HG03565 (cell line): Measurements from ENCODE around the gene DUS2.

ENCODE experiments used
- ATAC-seq: cut with Tn5 transposase; IDR thresholded peaks from one replicate; pipeline ENCODE4 v1.9.1; 2021; ENCODE audit warnings: mild to moderate bottlenecking, moderate library complexity; ENCODE audit not compliant: unreplicated experiment

DUS2 gene

DNA sequence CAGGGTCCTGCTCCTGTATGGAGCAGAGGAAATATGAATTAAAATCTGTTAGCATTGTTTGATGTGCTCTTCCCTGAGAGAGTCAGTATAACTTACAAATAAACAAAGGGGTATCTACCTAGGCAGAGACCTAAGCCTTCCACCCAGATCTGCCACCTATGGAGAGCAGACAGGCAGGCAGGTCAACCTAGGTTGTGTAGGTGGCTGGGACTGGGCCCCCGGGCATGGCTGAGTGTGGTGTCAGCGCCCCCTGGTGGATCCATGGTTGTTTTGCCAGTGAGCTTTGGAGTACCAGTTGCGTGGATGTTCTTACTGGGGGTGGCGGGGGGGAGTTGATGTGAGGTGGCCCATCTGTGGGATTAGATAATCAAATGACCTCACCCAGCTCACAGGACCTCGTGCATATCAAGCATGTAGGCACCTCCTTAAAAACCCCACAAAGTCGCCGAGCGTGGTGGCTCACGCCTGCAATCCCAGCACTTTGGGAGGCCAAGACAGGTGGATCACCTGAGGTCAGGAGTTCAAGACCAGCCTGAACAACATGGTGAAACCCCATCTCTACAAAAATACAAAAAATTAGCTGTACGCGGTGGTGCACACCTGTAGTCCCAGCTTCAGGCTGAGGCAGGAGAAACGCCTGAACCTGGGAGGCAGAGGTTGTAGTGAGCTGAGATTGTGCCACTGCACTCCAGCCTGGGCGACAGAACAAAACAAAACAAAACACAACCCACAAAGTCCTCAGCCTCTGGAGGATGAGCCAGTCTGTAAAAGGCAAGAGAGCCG lies 17.6 kb downstream of the DUS2 start:
- ATAC-seq, result peak; percentile 48

DNA sequence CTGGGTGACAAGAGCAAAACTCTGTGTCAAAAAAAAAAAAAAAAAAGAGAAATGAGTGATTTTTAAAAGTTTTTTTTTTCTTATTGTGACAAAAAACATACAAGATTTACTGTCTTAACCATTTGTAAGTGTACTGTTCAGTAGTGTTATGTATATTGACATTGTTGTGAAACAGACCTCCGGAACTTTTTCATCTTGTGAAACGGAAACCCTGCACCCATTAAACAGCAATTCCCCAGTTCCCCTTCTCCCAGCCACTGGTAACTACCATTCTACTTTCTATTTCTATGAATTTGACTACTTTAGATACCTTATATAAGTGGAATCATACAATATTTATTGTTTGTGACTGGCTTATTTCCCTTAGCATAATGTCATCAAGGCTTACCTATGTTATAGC lies 18.7 kb downstream of the DUS2 start:
- no peak for ATAC-seq

DNA sequence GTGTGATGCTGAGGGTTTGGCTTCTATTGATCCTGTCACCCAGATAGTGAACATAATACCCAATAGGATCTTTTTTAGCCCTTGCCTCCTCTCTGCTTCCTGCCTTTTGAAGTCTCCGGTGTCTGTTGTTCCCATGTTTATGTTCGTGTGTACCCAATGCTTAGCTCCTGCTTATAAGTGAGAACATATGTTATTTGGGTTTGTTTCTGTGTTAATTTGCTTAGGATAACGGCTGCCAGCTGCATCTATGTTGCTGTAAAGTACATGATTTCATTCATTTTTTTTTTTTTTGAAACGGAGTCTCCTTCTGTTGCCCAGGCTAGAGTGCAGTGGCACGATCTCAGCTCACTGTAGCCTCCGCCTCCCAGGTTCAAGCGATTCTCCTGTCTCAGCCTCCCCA lies 23.0 kb downstream of the DUS2 start:
- no peak for ATAC-seq

DNA sequence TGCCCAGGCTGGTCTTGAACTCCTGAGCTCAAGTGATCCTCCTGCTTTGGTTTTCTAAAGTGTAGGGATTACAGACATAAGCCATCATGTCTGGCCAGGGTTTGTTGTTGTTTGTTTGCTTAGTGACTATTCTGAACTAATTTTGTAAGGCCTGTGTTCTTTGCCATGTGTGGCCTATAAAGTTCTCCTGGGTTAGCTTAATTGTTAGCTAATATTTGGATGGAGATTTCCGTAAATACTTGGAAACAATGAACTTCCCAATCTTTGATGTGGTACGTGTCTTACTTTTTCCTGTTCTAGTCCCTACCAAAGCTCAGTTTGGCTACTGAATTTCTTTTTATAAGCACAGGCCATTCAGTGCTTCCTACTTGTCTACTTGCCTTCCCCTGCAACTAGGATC lies 24.9 kb downstream of the DUS2 start:
- no peak for ATAC-seq

DNA sequence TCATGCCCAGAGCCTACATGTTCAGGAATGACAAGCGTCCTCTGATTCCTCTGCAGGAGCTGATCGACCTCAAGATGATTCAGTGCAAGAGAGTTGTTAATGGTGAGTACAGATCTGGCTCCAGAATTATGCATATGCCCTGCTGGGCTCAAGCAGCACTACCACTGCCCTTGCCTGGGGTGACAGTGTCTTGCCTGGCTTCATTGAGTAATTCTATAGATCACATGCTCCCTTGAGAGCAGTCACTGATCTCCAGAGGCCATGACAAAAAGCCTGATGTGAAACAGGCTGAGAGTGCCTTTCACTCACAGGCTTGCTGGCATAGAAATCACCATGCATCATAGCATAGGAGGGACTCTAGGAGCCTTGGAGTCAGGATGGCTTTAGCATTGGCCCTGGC lies 26.4 kb downstream of the DUS2 start:
- no peak for ATAC-seq

DNA sequence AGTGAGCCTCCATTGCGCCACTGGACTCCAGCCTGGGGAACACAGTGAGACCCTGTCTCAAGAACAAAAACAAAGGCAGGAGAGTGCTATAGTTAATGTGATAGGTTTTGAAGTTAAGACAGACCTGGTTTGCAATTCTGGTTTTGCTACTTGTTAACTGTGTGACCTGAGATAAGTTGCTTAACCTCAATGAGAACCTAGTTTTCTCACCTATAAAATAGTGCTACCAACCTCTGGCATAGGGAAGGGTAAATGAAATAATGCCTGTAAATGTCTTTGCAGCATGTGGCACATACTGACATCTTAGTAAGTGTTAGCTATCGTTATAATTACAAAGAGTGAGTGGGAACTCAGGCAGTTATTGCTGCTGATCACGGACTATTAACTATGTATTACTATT lies 32.3 kb downstream of the DUS2 start:
- ATAC-seq, result no peak

DNA sequence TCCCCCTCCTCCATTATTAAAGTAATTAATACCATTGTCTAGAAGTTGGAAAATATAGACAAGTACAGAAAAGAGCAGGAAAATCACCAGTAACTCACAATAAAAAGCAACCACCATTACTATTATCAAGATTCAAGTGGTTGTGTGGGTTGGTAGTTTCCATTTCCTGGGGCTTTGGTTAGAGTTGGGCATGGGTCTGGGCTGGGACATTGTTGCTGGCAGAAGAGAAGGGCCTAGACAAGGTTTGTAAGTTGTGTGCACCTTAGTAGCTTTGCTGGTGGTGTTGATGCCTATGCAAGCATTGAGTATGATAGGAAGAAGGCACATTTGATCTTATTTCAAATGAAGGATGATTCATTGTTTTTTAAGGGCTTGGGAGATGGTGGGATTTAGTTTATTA lies 36.7 kb downstream of the DUS2 start:
- ATAC-seq, result no peak

DNA sequence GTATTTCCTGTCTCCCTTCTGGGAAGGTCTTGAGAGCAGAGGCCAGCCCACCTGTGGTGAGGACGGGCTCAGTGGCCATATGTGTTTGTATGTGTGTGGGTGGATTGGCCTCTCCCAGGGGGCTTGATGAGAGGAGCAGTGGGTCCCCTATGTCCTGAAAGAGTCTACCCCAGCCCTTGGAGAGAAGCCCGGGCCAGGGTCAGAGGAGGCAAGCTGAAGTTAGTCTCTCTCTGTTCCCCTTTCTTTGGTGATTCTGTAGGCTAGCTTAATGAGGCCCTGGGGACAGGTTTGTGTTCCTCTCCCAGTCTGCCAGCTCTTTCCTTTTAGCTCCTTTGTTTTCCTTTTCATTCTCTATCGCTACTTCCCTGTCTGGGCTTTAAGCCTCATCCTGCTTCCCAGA lies 38.3 kb downstream of the DUS2 start:
- no peak for ATAC-seq

DNA sequence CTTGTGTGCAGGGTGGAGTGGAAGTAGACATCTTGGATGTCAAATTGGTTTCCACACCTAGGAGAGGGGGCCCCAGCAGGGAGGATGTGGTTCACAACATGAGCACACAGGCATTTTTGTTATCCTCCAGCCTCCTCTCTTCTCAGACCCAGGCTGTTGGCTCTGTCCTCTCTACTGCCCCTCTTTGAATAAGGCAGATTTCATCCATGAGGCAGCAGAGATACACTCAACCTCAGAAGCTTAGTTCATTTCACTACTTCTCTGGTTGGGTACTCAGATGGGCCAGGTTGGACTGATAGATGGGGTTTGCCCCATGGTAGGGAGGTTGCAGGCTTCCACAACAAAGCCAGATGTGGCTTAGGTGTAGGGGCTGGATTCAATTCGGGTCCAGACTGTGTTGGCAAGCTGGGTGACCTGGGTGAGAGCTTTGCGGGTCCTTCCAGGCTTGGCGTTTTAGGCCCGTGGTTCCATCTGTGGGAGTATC lies 39.9 kb downstream of the DUS2 start:
- no peak for ATAC-seq

DNA sequence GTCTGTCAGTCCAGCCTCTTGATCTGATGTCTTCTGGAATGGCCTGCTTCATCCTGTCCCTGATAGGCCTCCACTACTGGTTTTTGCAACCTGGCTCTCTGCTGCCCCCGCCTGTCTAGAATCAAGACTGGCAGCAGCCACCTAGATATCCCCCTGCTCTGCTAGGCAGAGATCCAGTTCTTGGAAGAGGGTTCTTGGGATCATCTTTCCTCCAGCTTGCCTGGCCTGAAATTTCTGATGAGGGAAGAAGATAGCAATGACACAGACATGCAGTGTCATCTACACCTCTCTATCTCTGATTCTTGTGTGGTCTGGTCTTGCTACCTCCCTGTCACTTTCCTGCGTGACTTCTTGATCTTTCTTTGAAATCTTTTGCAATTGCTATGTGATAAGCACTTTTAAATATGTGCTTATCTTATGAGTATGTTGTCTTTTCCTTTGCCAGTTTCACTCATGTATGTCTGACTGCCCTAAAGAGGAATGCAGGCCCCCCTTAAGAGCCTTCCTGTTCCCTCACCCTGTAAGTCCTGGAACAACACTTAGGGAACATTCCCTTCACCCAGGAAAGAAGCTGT lies 41.8 kb downstream of the DUS2 start:
- no peak for ATAC-seq

DNA sequence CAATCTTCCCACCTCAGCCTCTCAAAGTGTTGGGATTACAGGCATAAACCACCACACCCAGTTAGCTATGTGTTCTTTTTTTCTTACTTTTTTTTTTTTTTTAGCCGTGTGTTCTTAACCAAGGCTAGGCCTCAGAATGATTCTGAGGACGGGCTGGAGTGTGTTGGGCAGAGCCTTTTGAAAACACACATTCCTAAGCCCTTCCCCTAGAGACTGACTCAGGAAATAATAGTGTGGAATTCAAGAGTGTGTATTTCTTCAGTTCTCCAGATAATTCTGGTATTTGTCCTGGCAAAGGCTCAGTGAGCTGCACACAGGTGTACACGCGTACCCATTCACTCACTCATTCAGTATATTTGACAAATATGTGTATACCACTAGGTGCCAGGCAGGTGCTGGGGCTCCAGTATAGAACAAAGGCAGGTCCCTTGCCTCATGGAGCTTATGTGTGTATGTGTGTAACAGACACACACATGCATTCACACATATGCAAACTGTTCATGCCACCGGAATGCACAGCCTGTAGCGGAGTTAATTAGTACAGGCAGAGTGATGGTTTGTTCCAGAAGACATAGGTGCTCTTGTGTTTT lies 42.7 kb downstream of the DUS2 start:
- ATAC-seq, result no peak

DNA sequence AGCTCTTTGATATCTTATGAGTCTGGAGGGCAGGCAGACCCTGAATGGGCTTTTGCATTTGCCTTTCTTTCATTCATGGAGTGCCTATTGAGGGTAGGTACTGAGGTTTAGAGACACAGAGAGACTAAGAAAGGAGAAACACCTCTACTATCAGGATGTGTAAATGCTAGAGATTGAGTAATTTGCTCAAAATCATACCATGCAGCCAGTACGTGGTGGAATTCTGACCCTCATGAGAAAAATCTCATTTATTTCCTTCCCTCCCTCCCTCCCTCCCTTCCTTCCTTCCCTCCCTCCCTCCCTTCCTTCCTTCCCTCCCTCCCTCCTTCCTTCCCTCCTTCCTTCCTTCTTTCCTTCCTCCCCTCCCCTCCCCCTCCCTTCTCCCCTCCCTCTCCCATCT lies 43.7 kb downstream of the DUS2 start:
- no peak for ATAC-seq

DNA sequence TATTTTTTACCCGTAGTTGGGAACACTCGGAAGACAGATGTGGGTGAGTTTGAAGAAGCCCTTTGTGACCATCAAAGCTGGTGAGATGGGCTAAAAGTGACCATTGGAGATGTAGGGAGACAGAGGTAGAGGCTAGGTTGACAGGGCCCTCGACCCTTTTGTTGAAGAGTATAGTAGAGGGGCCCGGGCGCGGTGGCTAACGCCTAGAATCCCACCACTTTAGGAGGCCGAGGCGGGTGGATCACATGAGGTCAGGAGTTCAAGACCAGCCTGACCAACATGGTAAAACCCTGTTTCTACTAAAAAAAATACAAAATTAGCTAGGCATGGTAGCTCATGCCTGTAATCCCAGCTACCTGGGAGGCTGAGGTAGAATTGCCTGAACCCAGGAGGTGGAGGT lies 45.8 kb downstream of the DUS2 start:
- ATAC-seq, result no peak

DNA sequence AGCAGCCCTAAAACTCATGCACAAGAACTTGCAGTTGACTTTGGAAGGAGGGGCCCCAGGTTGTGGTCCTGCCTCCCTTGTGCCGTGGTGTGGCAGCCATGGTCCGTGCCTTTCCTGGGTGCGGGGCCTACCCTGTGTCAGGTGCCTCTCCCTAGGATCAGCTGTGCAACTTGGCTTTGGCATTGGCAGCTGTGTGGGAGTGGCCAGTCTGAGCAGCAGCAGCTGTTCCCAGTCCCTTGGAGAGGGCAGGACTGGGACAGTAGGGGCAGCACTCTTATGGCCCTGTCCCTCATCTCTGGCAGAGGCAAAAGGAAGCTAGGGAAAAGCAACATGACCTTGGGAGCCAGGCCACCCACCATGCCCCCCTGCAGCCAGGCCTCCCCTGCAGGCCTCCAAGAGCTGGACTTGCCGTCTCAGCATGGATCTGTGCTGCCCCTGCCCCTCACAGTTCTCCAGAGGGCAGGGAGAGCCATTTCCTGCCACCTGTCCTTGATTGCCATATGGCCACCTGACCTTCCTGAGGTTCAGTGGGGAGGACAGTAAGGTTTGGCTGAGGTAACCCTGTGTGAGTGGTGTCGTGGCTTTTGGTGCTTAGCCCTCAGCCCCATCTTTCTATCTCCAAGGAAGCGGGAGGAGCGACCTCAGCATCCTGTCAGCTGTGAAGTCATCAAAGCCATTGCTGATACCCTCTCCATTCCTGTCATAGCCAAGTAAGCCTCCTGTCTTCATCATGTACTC lies 46.6 kb downstream of the DUS2 start:
- no peak for ATAC-seq

DNA sequence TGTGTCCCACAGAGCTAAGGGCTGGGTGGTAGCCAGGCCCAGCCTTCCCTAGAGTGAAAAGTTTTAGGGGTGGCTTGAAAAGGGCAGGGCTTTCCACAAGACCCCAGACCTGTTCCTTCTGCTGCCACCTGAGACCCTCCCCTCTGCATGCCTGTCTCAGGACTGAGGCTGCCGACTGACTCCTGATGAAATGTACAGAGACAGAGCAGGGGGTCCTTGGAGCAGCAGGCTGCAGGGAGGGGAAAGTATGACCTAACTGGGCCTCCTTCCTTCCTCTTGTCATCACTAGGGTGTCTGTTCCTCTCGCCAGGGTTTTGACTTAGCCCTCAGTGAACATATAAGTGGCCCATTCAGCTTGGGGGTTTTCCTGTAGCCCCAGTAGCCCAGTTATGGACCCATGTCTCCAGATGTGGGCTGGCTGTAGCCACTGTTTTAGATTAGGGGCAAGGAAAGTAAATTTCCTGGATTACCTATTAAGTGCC lies 47.2 kb downstream of the DUS2 start:
- no peak for ATAC-seq

DNA sequence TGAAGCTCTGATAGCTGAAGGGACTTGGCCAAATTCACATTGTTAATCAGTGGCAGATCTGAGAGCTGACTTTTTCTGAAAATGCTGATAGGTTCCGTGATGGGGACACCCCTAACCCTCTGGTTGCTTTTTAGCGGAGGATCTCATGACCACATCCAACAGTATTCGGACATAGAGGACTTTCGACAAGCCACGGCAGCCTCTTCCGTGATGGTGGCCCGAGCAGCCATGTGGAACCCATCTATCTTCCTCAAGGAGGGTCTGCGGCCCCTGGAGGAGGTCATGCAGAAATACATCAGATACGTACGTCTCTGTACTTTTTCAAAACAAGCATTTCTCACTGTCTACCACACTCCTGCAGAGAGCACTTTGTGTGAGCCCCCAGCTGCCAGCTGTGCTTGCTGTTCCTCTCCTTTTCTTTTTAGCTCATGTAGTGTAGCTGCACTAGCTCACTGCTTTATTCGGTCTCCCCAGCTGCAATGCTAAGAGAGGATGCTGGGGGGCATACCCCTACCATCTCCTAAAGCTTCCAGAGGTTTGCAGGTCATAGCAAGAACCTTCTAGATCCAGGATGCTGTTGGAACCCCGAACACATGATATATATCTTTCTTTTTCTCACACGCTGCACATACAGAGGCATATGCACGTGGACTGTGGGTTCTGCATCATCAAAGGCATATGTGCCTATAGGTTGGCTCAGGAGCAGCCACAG lies 47.9 kb downstream of the DUS2 start:
- no peak for ATAC-seq

DNA sequence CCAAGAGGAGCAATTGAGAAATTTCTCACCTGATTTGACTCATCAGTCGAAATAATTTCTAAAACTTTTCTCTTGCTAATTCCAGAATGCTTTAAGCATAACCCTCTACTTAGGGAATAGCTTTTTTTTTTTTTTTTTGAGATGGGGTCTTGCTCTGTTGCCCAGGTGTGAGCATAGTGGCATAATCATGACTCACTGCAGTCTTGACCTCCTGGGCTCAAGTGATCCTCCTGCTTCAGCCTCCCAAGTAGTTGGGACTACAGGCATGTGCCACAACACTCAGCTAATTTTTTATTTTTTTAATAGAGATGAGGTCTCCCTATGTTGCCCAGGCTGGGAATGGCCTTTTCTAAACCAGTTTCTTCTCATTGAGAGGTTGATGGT lies 48.4 kb downstream of the DUS2 start:
- ATAC-seq, result no peak

DNA sequence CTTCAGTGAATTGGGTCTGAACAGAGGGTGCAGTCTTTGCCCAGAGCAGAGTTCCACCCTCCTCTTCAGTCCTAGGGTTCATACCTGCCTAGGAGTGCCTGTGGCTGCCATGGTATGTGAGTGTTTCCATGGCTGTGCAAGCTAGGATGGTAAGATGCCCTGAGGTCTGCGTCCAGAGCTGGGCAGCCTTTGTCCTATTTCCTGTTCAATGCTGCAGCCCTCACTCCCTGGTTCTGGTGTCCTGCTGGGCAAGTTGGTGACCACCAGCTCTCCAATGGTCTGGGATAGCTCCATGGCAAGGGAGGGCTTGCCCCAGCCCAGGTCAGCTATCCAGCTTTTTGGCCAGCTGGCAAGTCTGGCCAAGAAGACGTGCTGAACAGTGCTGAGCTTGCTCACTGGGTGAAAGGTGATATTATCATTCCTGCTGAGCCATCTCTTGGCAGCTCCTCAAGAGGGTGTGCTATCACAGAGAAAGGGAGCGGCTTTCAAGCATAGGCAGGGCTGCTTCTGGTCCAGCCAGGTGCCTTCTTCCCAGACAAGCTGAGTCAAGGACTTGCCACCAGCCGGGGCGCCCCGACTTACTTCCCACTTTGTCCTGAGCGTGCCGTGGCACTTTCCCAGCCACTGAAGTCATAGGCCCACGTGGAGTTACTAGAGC lies 49.1 kb downstream of the DUS2 start:
- ATAC-seq, result no peak

DNA sequence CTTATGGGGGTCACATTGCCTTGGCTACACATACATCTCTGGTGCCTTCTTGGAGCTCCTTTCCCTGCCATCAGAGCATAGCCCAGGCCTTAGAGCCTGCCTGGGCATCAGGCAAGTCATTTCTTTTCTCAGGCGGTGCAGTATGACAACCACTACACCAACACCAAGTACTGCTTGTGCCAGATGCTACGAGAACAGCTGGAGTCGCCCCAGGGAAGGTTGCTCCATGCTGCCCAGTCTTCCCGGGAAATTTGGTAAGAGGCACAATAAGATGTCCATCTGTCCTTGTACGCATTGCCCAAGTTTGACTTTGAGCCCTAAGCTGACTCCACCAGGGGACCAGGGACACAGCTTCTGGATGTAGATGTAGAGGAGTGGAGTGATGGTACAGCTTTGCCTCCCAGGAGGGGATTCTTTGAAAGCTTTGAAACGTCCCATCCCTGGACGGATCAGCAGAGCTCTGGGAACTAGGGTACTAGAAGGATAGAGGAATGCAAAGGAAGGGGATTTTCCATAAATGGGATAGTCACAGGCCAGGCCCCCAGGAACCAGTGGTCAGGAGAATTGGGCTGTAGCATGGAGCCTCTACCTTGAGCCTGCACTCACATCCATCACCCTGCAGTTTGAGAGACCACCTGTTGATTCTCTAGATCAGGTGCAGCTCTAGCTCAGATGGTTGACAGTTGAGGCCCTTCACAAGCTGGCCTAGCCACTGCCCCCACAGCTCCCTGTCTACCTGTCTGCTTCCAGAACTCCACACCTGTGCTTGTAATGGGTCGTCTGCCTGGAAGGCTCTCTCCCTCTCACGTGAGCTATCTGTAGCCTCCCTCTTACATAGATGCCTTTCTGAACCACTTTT lies 51.0 kb downstream of the DUS2 start:
- peak; percentile 5 for ATAC-seq
